ENCODE results near the gene RPL7A. TPM values are rescaled to one million over a fixed set of nuclear protein-coding genes. Genes with fewer than 3 reads are reported as not detected.
A peak's percentile ranks its signal among the peaks of the same experiment; 100 is the strongest.
"Not testable (repeated sequence)": the region's sequence is repeated elsewhere in the genome, so short reads cannot be mapped to it uniquely, and the experiment has no call there.

The RPL7A gene
- total RNA-seq, 2 experiments from 2014 or later: 3,340 to 3,454 TPM

GRCh38 chr9:133315997-133316396 lies 32.0 kb upstream of the RPL7A start:
- Mint-ChIP-seq H3K27ac (no peak overlapping the region), H3K4me3 (no peak overlapping the region), H3K36me3 (no peaks in the 10 kb centered on the region), H3K4me1 (ENCODE audit: low read depth) (no peaks in the 10 kb centered on the region), H3K27me3 (peaks cover 2% of the 10 kb centered on the region), H3K9me3 (no peaks in the 10 kb centered on the region)
- intact Hi-C loops (cut with micrococcal nuclease): no loop called here
- POLR2A ChIA-PET: no interaction called here
- CTCF ChIA-PET: no interaction called here
- DNase-seq: no peak

- H3K27me3 Mint-ChIP-seq; H3K4me3 Mint-ChIP-seq; intact Hi-C loops (cut with micrococcal nuclease); H3K27ac Mint-ChIP-seq; H3K4me1 Mint-ChIP-seq (ENCODE audit: low read depth); CTCF ChIA-PET; POLR2A ChIA-PET; DNase-seq; H3K9me3 Mint-ChIP-seq; H3K36me3 Mint-ChIP-seq: not testable (repeated sequence)
These were observed 30.5 kb upstream of the RPL7A start for GRCh38 chr9:133317551-133317950.

GRCh38 chr9:133320421-133320881 lies 27.6 kb upstream of the RPL7A start:
- Mint-ChIP-seq H3K4me1 (ENCODE audit: low read depth) (no peaks in the 10 kb centered on the region), H3K4me3 (no peak overlapping the region), H3K27me3 (peaks cover 5% of the 10 kb centered on the region), H3K9me3 (no peaks in the 10 kb centered on the region), H3K27ac (no peak overlapping the region), H3K36me3 (no peaks in the 10 kb centered on the region)
- intact Hi-C loops (cut with micrococcal nuclease): no loop called here
- ChIA-PET POLR2A (no interaction called here), CTCF (interaction anchor here (0.8 kb wide), 1 partner anchor 9 kb away, joined by 5 read pairs; no protein-coding TSS in a partner anchor)
- DNase-seq: no peak

- POLR2A ChIA-PET: no interaction called here
- H3K27me3 Mint-ChIP-seq: peaks cover 3% of the 10 kb centered on the region
- H3K9me3 Mint-ChIP-seq: no peaks in the 10 kb centered on the region
- intact Hi-C loops (cut with micrococcal nuclease): no loop called here
- DNase-seq: no peak
- CTCF ChIA-PET: no interaction called here
- H3K4me1 Mint-ChIP-seq (ENCODE audit: low read depth): no peaks in the 10 kb centered on the region
- no peak overlapping the region for H3K4me3 Mint-ChIP-seq
- H3K36me3 Mint-ChIP-seq: no peaks in the 10 kb centered on the region
- H3K27ac Mint-ChIP-seq: no peak overlapping the region
These were observed 26.5 kb upstream of the RPL7A start for GRCh38 chr9:133321411-133321935.

GRCh38 chr9:133322701-133323100 lies 25.3 kb upstream of the RPL7A start:
- intact Hi-C loops (cut with micrococcal nuclease): no loop called here
- Mint-ChIP-seq H3K9me3 (no peaks in the 10 kb centered on the region), H3K27me3 (peaks cover 3% of the 10 kb centered on the region), H3K4me1 (ENCODE audit: low read depth) (no peaks in the 10 kb centered on the region), H3K27ac (no peak overlapping the region), H3K4me3 (no peak overlapping the region), H3K36me3 (no peaks in the 10 kb centered on the region)
- ChIA-PET CTCF (interaction anchor here (0.7 kb wide), 1 partner anchor 24 kb away, joined by 3 read pairs; no protein-coding TSS in a partner anchor), POLR2A (no interaction called here)
- no peak for DNase-seq

- no peaks in the 10 kb centered on the region for H3K4me1 Mint-ChIP-seq (ENCODE audit: low read depth)
- H3K27ac Mint-ChIP-seq: no peak overlapping the region
- no peaks in the 10 kb centered on the region for H3K9me3 Mint-ChIP-seq
- H3K27me3 Mint-ChIP-seq: peaks cover 3% of the 10 kb centered on the region
- no peak for DNase-seq
- CTCF ChIA-PET: no interaction called here
- no peaks in the 10 kb centered on the region for H3K36me3 Mint-ChIP-seq
- intact Hi-C loops (cut with micrococcal nuclease): no loop called here
- POLR2A ChIA-PET: no interaction called here
- H3K4me3 Mint-ChIP-seq: no peak overlapping the region
These were observed 24.8 kb upstream of the RPL7A start for GRCh38 chr9:133323211-133323610.

DNA sequence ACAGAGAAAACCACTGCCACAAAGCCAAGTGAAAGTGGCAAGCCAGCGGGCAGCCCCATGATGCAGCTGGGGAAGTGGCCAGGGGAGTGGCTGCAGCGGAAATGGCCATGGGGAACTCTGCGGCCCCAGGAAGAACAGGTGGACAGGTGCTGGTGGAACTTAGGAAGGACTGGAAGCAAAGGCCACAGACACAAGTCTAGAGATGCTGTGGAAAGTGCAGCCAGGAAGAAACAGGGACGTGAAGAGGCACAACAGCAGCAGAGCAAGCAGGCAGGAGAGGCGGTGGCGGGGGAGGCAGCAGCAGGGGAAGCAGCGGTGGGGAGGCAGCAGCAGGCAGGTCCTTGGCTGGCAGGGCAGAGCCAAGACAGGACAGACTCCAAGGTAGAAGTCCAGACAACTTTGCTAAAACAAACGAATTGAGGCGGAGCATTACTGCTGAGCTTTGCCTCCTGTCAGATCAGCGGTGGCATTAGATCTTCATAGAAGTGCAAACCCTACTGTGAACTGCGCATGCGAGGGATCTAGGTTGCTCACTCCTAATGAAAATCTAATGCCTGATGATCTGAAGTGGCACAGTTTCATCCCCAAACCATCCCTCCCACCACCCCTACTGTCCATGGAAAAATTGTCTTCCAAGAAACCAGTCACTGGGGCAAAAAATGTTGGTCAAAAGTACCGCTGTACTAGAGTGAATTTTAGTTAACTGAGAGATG lies 23.9 kb upstream of the RPL7A start:
- intact Hi-C loops (cut with micrococcal nuclease): no loop called here
- no peak overlapping the region for H3K4me3 Mint-ChIP-seq
- no peaks in the 10 kb centered on the region for H3K9me3 Mint-ChIP-seq
- ChIA-PET CTCF (no interaction called here), POLR2A (no interaction called here)
- peaks cover 3% of the 10 kb centered on the region for H3K4me1 Mint-ChIP-seq (ENCODE audit: low read depth)
- H3K27me3 Mint-ChIP-seq: peaks cover 3% of the 10 kb centered on the region
- no peak for DNase-seq
- no peak overlapping the region for H3K27ac Mint-ChIP-seq
- peaks cover 1% of the 10 kb centered on the region for H3K36me3 Mint-ChIP-seq

- H3K27me3 Mint-ChIP-seq; H3K27ac Mint-ChIP-seq; H3K9me3 Mint-ChIP-seq; H3K4me3 Mint-ChIP-seq; POLR2A ChIA-PET; DNase-seq; H3K4me1 Mint-ChIP-seq (ENCODE audit: low read depth): not testable (repeated sequence)
- intact Hi-C loops (cut with micrococcal nuclease): loop anchor here (5.0 kb wide), 1 partner anchor 90 kb away; no protein-coding TSS in a partner anchor
- CTCF ChIA-PET: interaction anchor here (2.8 kb wide), 1 partner anchor 88 kb away, joined by 9 read pairs; no protein-coding TSS in a partner anchor
- H3K36me3 Mint-ChIP-seq: peaks cover 12% of the 10 kb centered on the region
These were observed 21.0 kb upstream of the RPL7A start for GRCh38 chr9:133327021-133327420.

GRCh38 chr9:133327834-133328484 lies 20.1 kb upstream of the RPL7A start:
- no peaks in the 10 kb centered on the region for H3K9me3 Mint-ChIP-seq
- intact Hi-C loops (cut with micrococcal nuclease): loop anchor here (5.0 kb wide), 1 partner anchor 91 kb away; no protein-coding TSS in a partner anchor
- POLR2A ChIA-PET: interaction anchor here (0.6 kb wide), 1 partner anchor 151 kb away, joined by 3 read pairs; no protein-coding TSS in a partner anchor
- H3K36me3 Mint-ChIP-seq: peaks cover 20% of the 10 kb centered on the region
- no peak for DNase-seq
- H3K4me3 Mint-ChIP-seq: no peak overlapping the region
- peaks cover 7% of the 10 kb centered on the region for H3K4me1 Mint-ChIP-seq (ENCODE audit: low read depth)
- no peaks in the 10 kb centered on the region for H3K27me3 Mint-ChIP-seq
- CTCF ChIA-PET: interaction anchor here (2.8 kb wide), 1 partner anchor 89 kb away, joined by 9 read pairs; no protein-coding TSS in a partner anchor
- no peak overlapping the region for H3K27ac Mint-ChIP-seq

DNA sequence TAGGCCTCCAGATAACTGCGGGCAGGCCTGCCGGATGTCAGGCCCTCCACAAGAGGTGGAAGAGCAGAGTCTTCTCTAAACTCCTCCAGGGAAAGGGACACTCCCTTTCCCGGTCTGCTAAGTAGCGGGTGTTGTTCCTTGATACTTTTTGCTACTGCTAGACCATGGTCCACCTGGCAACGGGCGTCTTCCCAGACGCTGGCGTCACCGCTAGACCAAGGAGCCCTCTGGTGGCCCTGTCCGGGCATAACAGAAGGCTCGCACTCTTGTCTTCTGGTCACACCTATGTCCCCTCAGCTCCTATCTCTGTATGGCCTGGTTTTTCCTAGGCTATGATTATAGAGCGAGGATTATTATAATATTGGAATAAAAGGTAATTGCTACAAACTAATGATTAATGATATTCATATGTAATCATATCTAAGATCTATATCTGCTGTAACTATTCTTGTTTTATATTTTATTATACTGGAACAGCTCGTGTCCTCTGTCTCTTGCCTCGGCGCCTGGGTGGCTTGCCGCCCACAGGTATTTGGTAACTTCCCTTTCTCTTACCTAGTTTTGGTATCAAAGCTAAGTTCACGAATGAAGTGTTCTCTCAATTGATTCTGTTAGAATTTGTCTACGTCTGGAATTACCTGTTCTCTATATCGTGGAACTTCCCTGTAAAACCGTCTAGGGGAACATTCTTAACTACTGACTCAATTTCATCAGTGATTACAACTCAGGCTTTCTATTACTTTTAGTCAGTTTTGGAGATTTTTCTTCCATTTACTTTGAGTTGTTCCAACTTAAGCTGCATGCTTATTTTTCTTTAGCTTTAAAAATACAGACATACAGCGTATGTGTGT lies 18.5 kb upstream of the RPL7A start:
- intact Hi-C loops (cut with micrococcal nuclease): loop anchor here (5.0 kb wide), 1 partner anchor 92 kb away; no protein-coding TSS in a partner anchor
- peak; percentile 26 for DNase-seq
- CTCF ChIA-PET: interaction anchor here (0.8 to 2.8 kb wide), 12 partner anchors 10 to 330 kb away, joined by 3 to 17 read pairs (median 5); no protein-coding TSS in a partner anchor
- POLR2A ChIA-PET: interaction anchor here (0.9 to 1.4 kb wide), 2 partner anchors 18 to 144 kb away, joined by 3 to 4 read pairs; partner anchors contain the start of genes MED22 and RPL7A
- not testable (repeated sequence) for H3K9me3 Mint-ChIP-seq, H3K27ac Mint-ChIP-seq, H3K4me3 Mint-ChIP-seq, H3K27me3 Mint-ChIP-seq
- Mint-ChIP-seq H3K36me3 (peaks cover 29% of the 10 kb centered on the region), H3K4me1 (ENCODE audit: low read depth) (peaks cover 14% of the 10 kb centered on the region)

GRCh38 chr9:133331221-133331620 lies 16.8 kb upstream of the RPL7A start:
- DNase-seq: no peak
- peaks cover 38% of the 10 kb centered on the region for H3K36me3 Mint-ChIP-seq
- ChIA-PET CTCF (interaction anchor here (0.6 to 2.3 kb wide), 3 partner anchors 29 to 145 kb away, joined by 4 to 17 read pairs (median 7); no protein-coding TSS in a partner anchor), POLR2A (no interaction called here)
- H3K27me3 Mint-ChIP-seq: no peaks in the 10 kb centered on the region
- peaks cover 19% of the 10 kb centered on the region for H3K4me1 Mint-ChIP-seq (ENCODE audit: low read depth)
- H3K4me3 Mint-ChIP-seq: no peak overlapping the region
- intact Hi-C loops (cut with micrococcal nuclease): no loop called here
- no peak overlapping the region for H3K27ac Mint-ChIP-seq
- no peaks in the 10 kb centered on the region for H3K9me3 Mint-ChIP-seq

Measured in activated CD4-positive, alpha-beta memory T cell treated with anti-CD3 and anti-CD28 coated beads for 36 hours (primary cell).